HEK293T (cell line): ENCODE results near the gene PCDHB10.
"Not testable (repeated sequence)": the region's sequence is repeated elsewhere in the genome, so short reads cannot be mapped to it uniquely, and the experiment has no call there.

Experiments
- ARNT ChIP-seq: fragments of 450-650 bp; IDR thresholded peaks from 2 replicates; pipeline ENCODE4 v1.6.1; 2017; ENCODE audit warnings: mild to moderate bottlenecking
- ELF4 ChIP-seq: fragments of 450-650 bp; IDR thresholded peaks from 2 replicates; pipeline ENCODE4 v1.6.1; 2017; ENCODE audit warnings: antibody characterized with exemption
- FOXA1 ChIP-seq: fragments of 450-650 bp; IDR thresholded peaks from 2 replicates; pipeline ENCODE4 v1.6.1; 2016; ENCODE audit warnings: mild to moderate bottlenecking
- FOXK2 ChIP-seq: fragments of 450-650 bp; IDR thresholded peaks from 2 replicates; pipeline ENCODE4 v1.6.1; 2016; ENCODE audit warnings: mild to moderate bottlenecking
- FOXM1 ChIP-seq: fragments of 450-650 bp; IDR thresholded peaks from 2 replicates; pipeline ENCODE4 v1.6.1; 2017; ENCODE audit warnings: mild to moderate bottlenecking, borderline replicate concordance
- NFRKB ChIP-seq: fragments of 450-650 bp; IDR thresholded peaks from 2 replicates; pipeline ENCODE4 v1.6.1; 2016; ENCODE audit warnings: mild to moderate bottlenecking, moderate library complexity
- SP1 ChIP-seq: fragments of 450-650 bp; IDR thresholded peaks from 2 replicates; pipeline ENCODE4 v1.6.1; 2017
- SUZ12 ChIP-seq: fragments of 450-650 bp; IDR thresholded peaks from 2 replicates; pipeline ENCODE4 v1.6.1; 2016; ENCODE audit warnings: mild to moderate bottlenecking
- ZNF384 ChIP-seq: fragments of 450-650 bp; IDR thresholded peaks from 2 replicates; pipeline ENCODE4 v1.6.1; 2016
- TF ChIP-seq, protein P1 (sequence below): fragments of 450-650 bp; IDR thresholded peaks from 2 replicates; pipeline ENCODE4 v1.6.1; 2016

DNA sequence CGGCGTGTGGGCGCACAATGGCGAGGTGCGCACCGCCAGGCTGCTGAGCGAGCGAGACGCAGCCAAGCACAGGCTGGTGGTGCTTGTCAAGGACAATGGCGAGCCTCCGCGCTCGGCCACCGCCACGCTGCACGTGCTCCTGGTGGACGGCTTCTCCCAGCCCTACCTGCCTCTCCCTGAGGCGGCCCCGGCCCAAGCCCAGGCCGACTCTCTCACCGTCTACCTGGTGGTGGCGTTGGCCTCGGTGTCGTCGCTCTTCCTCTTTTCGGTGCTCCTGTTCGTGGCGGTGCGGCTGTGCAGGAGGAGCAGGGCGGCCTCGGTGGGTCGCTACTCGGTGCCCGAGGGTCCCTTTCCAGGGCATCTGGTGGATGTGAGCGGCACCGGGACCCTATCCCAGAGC lies 40.1 kb upstream of the PCDHB10 start:
- not testable (repeated sequence) for TF ChIP-seq SUZ12, FOXA1, NFRKB, SP1, ZNF384, ELF4, FOXK2, FOXM1, ARNT
- TF ChIP-seq, protein P1, sequence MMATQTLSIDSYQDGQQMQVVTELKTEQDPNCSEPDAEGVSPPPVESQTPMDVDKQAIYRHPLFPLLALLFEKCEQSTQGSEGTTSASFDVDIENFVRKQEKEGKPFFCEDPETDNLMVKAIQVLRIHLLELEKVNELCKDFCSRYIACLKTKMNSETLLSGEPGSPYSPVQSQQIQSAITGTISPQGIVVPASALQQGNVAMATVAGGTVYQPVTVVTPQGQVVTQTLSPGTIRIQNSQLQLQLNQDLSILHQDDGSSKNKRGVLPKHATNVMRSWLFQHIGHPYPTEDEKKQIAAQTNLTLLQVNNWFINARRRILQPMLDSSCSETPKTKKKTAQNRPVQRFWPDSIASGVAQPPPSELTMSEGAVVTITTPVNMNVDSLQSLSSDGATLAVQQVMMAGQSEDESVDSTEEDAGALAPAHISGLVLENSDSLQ: not testable (repeated sequence)
